A204.1 (cell line): ENCODE measurements around the gene TP53.
"Not testable (repeated sequence)": the region's sequence is repeated elsewhere in the genome, so short reads cannot be mapped to it uniquely, and the experiment has no call there.

Experiments
- FAIRE-seq: peaks from 2 replicates; lab custom pipeline; 2012; peaks lifted over from hg19 to GRCh38; lab: Jason Lieb, UNC

Gene TP53

GRCh38 chr17:7673239-7673638 is 14.1 kb downstream of the TP53 start:
- no peak for FAIRE-seq

GRCh38 chr17:7668482-7668881 is 18.8 kb downstream of the TP53 start:
- no peak for FAIRE-seq

GRCh38 chr17:7667656-7668406 is 19.5 kb downstream of the TP53 start:
- FAIRE-seq = no peak

- FAIRE-seq = no peak
Measured at GRCh38 chr17:7656958-7657609, 30.2 kb downstream of the TP53 start.

GRCh38 chr17:7655541-7655840 is 31.8 kb downstream of the TP53 start:
- no peak for FAIRE-seq

DNA sequence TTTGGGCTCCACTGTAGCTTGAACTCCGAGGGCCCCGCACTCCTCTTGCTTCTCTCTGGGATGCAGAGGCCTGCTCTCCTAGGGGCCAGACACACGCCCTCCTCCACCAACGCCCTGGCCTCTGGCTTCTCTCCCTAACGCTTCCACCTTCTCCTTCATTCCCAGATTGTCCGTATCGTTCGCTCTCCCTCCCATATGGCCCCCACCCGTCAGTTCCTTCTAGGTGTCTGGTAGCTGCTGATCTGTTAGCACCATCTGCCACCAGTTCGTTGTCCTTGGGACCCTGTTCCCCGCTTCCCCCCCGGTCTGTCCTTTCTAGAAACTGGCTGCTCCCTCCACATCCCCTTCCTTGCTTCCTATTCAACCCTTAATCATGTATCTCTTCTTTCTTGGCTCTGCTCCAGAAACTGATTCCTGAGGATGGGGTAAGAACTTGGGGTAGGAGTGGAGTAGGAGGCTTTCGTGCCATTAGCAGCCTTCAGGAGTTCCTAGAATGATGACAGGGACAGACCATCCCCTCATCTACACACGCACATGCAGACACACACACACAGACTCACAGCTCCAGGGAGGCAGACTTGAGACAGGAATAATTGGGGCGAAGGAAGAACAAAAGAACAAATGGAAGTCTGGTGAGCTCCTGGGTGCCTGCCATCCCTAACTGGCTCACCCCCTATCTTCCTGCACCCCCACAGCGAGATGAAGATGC is 32.3 kb downstream of the TP53 start:
- FAIRE-seq = no peak

DNA sequence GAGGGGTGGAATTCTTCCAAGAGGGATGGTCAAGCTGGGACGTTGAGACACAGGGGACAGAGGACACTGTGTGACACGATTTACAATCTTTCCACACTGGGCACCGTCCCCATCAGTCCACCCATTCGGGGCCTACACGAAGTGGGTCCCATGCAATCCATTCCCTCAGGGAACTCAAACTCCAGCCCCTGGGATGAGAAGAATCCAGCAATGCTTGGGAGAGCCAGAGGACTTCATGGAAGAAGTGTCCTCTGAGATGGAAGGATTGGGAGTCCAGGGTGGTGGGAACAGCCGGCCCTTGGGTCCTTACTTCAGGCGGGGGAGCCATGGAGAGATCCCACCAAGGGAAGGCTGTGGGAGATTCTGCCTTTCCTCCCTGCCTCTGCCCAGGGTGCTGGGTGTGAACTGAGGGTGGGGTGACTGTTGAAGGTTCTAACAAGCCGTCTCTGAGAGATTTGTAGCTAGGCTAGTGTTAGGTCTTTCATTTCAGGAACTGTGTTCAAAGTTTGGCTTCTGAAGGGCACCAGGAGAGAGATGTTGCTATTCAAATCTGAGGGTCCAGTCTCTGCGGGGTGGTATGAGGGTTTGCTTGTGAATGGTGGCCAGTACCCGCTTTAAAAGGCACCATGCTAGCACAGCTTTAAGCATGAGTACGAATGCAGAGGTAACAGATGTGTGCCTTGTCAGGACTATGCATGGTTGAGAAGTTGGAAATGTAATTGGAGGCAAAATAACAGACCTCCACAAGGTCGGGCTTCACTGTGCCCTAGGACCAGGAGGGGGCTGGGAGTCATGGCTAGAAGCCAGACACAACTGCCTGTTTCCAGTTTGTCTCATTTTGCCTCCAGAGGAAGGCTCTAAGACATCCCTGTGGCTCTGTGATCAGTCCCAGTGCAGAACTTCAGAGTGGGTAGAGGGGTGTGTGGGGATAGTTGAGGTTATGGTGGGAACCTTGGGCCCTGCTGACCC is 34.6 kb downstream of the TP53 start:
- FAIRE-seq = no peak

- FAIRE-seq = no peak
Measured at GRCh38 chr17:7651665-7652387, 35.5 kb downstream of the TP53 start.

GRCh38 chr17:7651097-7651664 is 36.1 kb downstream of the TP53 start:
- no peak for FAIRE-seq

- no peak for FAIRE-seq
Measured at GRCh38 chr17:7650509-7651096, 36.7 kb downstream of the TP53 start, which contains the start of gene ATP1B2. Gene ATP1B2 (plus strand): TSS chr17:7650926. CDS start chr17:7651519, 593 bp downstream.

- FAIRE-seq = no peak
Measured at GRCh38 chr17:7647018-7647417, 40.3 kb downstream of the TP53 start.

DNA sequence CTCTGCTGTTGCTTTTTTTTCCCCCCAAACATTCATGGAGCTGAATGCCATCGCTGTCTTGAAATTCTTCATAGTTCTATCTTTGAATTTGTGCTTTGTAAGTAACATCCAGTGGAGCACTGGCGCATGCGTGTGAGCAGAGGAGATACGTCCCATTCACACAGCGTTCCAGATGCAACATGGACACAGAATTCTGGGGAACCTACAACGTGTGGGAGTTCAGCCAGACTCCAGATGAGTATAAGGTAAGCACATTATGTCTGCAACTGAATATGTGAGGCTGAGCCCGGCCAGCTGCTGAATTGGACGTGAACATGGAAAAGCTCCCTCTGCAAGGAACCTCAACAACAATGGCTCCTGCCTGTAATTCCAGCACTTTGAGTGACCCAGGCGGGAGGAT is 40.8 kb downstream of the TP53 start:
- no peak for FAIRE-seq

- FAIRE-seq = no peak
Measured at GRCh38 chr17:7644775-7645174, 42.5 kb downstream of the TP53 start.

DNA sequence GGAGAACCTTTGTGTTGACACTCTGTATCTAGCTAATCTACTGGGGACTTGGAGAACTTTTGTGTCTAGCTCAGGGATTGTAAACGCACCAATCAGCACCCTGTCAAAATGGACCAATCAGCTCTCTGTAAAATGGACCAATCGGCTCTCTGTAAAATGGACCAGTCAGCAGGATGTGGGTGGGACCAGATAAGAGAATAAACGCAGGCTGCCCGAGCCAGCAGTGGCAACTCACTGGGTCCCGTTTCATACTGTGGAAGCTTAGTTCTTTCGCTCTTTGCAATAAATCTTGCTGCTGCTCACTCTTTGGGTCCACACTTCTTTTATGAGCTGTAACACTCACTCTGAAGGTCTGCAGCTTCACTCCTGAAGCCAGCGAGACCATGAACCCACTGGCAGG is 45.7 kb downstream of the TP53 start:
- not testable (repeated sequence) for FAIRE-seq

DNA sequence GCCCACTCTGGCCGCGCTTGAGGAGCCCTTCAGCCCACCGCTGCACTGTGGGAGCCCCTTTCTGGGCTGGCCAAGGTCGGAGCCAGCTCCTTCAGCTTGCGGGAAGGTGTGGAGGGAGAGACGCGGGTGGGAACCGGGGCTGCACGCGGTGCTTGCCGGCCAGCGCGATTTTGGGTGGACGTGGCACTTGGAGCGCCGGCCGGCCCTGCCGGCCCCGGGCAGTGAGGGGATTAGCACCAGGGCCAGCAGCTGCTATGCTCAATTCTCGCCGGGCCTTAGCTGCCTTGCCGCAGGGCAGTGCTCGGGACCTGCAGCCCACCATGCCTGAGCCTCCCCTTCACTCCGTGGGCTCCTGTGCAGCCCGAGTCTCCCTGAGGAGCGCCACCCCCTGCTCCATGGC is 46.5 kb downstream of the TP53 start:
- no peak for FAIRE-seq

DNA sequence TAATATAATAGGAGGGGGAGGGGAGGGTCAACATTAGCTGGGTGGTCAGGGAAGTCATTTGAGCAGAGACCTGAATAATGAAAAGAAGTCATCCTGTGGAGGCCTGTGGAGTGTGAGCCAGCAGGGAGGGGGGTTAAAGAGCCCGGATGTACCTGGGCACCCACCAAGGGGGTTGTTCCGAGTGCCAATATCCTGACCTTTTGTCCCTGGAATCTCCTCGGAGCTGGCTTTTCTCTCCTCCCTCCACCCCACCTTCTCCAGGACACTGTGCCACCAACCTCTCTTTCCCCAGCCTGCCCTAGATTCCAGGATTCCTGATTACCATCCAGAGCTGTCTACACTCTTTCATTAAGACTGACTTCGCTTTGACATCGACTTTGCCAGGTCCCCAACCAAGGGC is 51.1 kb downstream of the TP53 start:
- no peak for FAIRE-seq

DNA sequence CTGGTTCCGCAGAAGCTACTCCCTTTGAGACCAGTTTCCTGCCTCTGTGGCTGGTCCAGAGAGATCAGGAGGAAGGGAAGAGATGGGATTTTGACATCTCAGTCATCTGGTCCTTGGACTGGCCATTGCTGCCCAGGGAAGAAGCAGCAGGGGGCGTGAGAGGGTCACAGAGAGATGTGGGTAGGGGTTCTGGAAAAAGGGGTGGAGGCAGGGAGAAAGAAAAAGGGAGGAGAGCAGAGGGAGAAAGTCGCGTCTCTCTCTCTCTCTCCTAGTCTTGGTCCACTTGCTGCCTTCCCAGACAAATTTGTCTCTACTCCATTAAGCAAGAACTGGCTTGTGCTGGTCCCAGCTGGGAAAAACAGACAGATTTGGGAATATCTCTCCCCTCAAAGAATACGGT is 52.9 kb downstream of the TP53 start:
- FAIRE-seq = no peak

DNA sequence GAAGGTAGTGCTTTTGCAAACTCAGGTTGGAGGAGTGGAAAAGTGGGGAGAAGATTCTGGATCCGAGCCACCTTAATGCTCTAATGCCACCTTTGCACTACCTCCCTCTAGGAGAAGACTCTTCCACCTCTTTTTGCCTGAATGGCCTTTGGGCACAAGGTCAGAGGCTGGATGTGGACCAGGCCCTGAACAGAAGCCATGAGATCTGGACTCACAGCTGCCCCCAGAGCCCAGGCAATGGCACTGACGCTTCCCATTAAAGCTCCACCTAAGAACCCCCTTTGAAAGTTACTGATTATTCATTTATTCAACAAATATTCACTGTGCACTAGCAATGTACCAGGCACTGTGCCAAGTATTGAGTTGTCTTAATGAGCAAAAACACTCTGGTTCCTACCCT is 54.2 kb downstream of the TP53 start:
- no peak for FAIRE-seq

DNA sequence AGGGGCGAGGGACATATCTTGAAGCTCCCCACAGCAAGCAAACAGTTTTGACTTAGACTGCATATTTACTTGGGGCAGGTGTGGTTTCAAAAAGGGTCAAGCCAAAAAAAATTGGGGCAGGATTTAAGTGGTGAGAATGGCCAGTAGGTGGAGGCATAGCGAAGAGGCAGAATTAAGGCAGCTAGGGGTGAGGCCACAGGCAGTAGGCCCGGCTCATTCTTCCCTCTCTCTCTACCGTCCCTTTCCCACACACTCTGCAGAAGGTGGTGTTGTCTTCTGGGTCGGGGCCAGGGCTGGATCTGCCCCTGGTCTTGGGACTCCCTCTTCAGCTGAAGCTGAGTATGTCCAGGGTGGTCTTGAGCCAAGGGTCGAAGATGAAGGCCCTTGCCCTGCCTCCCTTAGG is 54.8 kb downstream of the TP53 start:
- FAIRE-seq = no peak

GRCh38 chr17:7631398-7632380 is 55.6 kb downstream of the TP53 start:
- no peak for FAIRE-seq
